Thyroid gland (tissue), 4 donors: ENCODE results near the gene ALPK3.

Experiments
- CTCF ChIP-seq, 6 experiments: fragments of 200-600 bp in 3 of 6; fragments of 450-650 bp in 3 of 6; sonication (generic) in 3 of 6; IDR thresholded peaks; one replicate each; pipeline ENCODE4 v1.5.1; 2016 to 2019; ENCODE audit warnings: antibody characterized with exemption in 6 of 6, mild to moderate bottlenecking in 2 of 6, inconsistent platforms in 1 of 6, moderate library complexity in 1 of 6
- POLR2A ChIP-seq, 2 donors: fragments of 450-650 bp; IDR thresholded peaks; one replicate each; pipeline ENCODE4 v1.6.1; 2017; ENCODE audit warnings: antibody characterized with exemption in 2 of 2, mild to moderate bottlenecking in 2 of 2, moderate library complexity in 1 of 2

- TF ChIP-seq POLR2A (IDR thresholded peaks at IDR 0.05) (no peak), CTCF (IDR thresholded peaks at IDR 0.05) (no peak)
These were observed 22.0 kb upstream of the ALPK3 start for GRCh38 chr15:84795186-84795585.
